Measurements from ENCODE around the gene GPATCH11.

GPATCH11 gene

GRCh38 chr2:37070931-37071330 lies 13.4 kb upstream of the GPATCH11 start:
- Histone ChIP-seq H3K27ac (ENCODE audit: low read depth in 2 of 2, low read length in 2 of 2) (no peak overlapping the region), H3K36me3 (ENCODE audit: control insufficient read depth in 2 of 2, insufficient read depth in 2 of 2, low read length in 2 of 2) (peaks cover 36 to 52% of the 10 kb centered on the region in 2 donors), H3K4me3 (ENCODE audit: low read length in 2 of 2) (no peak overlapping the region), H3K4me1 (ENCODE audit: control insufficient read depth in 2 of 2, insufficient read depth in 2 of 2, low read length in 2 of 2) (no peaks in the 10 kb centered on the region), H3K9me3 (ENCODE audit: control insufficient read depth in 2 of 2, low read length in 2 of 2) (no peaks in the 10 kb centered on the region), H3K9ac (ENCODE audit: low read depth in 1 of 2, low read length in 2 of 2) (no peak overlapping the region), H3K27me3 (ENCODE audit: control insufficient read depth in 2 of 2, insufficient read depth in 2 of 2, low read length in 2 of 2) (no peaks in the 10 kb centered on the region)

DNA sequence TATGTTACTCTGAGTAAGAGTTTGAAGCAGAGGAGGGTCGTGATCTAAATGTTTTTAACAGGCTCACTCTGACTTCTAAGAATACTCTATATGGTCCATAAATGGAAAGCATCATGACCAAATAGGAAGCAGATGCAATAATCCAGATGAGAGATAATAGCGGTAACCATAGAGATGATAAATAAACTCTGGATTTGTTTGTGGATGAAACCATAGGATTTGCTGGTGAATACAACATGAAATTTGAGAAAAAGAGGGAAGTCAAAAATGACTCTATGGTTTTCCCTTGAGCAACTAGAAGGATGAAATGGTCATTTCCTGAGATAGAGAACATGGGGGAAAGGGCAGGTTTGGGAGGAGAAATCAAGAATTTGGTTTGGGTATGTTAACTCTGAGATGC lies 4.1 kb upstream of the GPATCH11 start:
- Histone ChIP-seq H3K27me3 (ENCODE audit: control insufficient read depth in 2 of 2, insufficient read depth in 2 of 2, low read length in 2 of 2) (no peaks in the 10 kb centered on the region), H3K4me3 (ENCODE audit: low read length in 2 of 2) (no peak overlapping the region), H3K4me1 (ENCODE audit: control insufficient read depth in 2 of 2, insufficient read depth in 2 of 2, low read length in 2 of 2) (peaks cover 9 to 15% of the 10 kb centered on the region in 2 donors), H3K9me3 (ENCODE audit: control insufficient read depth in 2 of 2, low read length in 2 of 2) (no peaks in the 10 kb centered on the region), H3K27ac (ENCODE audit: low read depth in 2 of 2, low read length in 2 of 2) (no peak overlapping the region), H3K9ac (ENCODE audit: low read depth in 1 of 2, low read length in 2 of 2) (no peak overlapping the region), H3K36me3 (ENCODE audit: control insufficient read depth in 2 of 2, insufficient read depth in 2 of 2, low read length in 2 of 2) (peaks cover 20 to 23% of the 10 kb centered on the region in 2 donors)

DNA sequence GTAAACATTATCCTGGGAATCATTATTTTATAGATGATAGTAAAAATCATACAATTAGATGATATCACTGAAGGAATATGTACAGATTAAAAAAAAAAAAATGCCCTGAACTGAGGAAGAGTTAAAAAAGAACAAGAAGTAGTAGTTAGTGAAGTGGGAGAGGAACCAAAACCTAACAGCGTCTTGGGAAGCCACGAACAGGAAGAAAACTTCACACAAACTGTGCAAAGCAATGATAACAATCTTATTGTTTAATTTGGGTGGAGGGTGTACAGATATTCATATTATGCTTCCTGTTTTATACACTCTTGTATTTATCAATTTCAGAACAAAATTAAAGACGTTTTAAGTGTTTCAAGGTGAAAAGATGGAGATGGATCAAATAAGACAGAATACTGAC lies 3.6 kb upstream of the GPATCH11 start:
- peaks cover 9 to 15% of the 10 kb centered on the region in 2 donors for H3K4me1 ChIP-seq (ENCODE audit: control insufficient read depth in 2 of 2, insufficient read depth in 2 of 2, low read length in 2 of 2)
- no peaks in the 10 kb centered on the region for H3K9me3 ChIP-seq (ENCODE audit: control insufficient read depth in 2 of 2, low read length in 2 of 2)
- peak overlapping the region in 1 of 2 donors; percentile 22 for H3K4me3 ChIP-seq (ENCODE audit: low read length in 2 of 2)
- H3K27me3 ChIP-seq (ENCODE audit: control insufficient read depth in 2 of 2, insufficient read depth in 2 of 2, low read length in 2 of 2), result no peaks in the 10 kb centered on the region
- no peak overlapping the region for H3K27ac ChIP-seq (ENCODE audit: low read depth in 2 of 2, low read length in 2 of 2)
- peaks cover 17 to 20% of the 10 kb centered on the region in 2 donors for H3K36me3 ChIP-seq (ENCODE audit: control insufficient read depth in 2 of 2, insufficient read depth in 2 of 2, low read length in 2 of 2)
- no peak overlapping the region for H3K9ac ChIP-seq (ENCODE audit: low read depth in 1 of 2, low read length in 2 of 2)

DNA sequence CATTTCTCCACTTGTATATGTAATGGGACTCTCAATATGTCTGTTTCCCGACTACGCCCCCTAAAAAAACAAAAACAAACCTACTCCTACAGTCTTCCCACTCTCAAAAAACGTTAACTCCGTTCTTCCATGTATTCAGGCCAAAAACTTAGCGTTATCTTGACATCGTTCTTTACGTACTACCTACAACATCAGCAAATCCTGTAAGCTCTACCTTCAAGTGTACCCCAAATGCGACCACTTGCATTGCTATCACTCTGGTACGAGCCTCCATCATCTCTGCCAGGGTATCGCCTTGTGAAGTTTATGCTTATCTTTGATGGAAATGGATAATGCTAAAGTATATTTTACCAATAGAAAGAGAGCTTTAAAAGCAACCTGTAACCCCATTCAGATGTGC lies 479 bp downstream of the GPATCH11 start:
- H3K4me3 ChIP-seq (ENCODE audit: low read length in 2 of 2), result peak overlapping the region; percentile 98 to 100
- H3K9ac ChIP-seq (ENCODE audit: low read depth in 1 of 2, low read length in 2 of 2), result peak overlapping the region; percentile 78 to 93
- no peaks in the 10 kb centered on the region for H3K27me3 ChIP-seq (ENCODE audit: control insufficient read depth in 2 of 2, insufficient read depth in 2 of 2, low read length in 2 of 2)
- H3K4me1 ChIP-seq (ENCODE audit: control insufficient read depth in 2 of 2, insufficient read depth in 2 of 2, low read length in 2 of 2), result peaks cover 9 to 15% of the 10 kb centered on the region in 2 donors
- H3K9me3 ChIP-seq (ENCODE audit: control insufficient read depth in 2 of 2, low read length in 2 of 2), result no peaks in the 10 kb centered on the region
- H3K36me3 ChIP-seq (ENCODE audit: control insufficient read depth in 2 of 2, insufficient read depth in 2 of 2, low read length in 2 of 2), result peaks cover 6 to 9% of the 10 kb centered on the region in 2 donors
- H3K27ac ChIP-seq (ENCODE audit: low read depth in 2 of 2, low read length in 2 of 2), result peak overlapping the region; percentile 83 to 86

- Histone ChIP-seq H3K36me3 (ENCODE audit: control insufficient read depth in 2 of 2, insufficient read depth in 2 of 2, low read length in 2 of 2) (peaks cover 10 to 13% of the 10 kb centered on the region in 2 donors), H3K4me1 (ENCODE audit: control insufficient read depth in 2 of 2, insufficient read depth in 2 of 2, low read length in 2 of 2) (peaks cover 9 to 15% of the 10 kb centered on the region in 2 donors), H3K4me3 (ENCODE audit: low read length in 2 of 2) (no peak overlapping the region), H3K9me3 (ENCODE audit: control insufficient read depth in 2 of 2, low read length in 2 of 2) (no peaks in the 10 kb centered on the region), H3K27me3 (ENCODE audit: control insufficient read depth in 2 of 2, insufficient read depth in 2 of 2, low read length in 2 of 2) (no peaks in the 10 kb centered on the region), H3K9ac (ENCODE audit: low read depth in 1 of 2, low read length in 2 of 2) (no peak overlapping the region), H3K27ac (ENCODE audit: low read depth in 2 of 2, low read length in 2 of 2) (no peak overlapping the region)
Measured at GRCh38 chr2:37085731-37086147, 1.4 kb downstream of the GPATCH11 start.

GRCh38 chr2:37090019-37090477 lies 5.7 kb downstream of the GPATCH11 start:
- Histone ChIP-seq H3K4me3 (ENCODE audit: low read length in 2 of 2) (no peak overlapping the region), H3K27me3 (ENCODE audit: control insufficient read depth in 2 of 2, insufficient read depth in 2 of 2, low read length in 2 of 2) (no peaks in the 10 kb centered on the region), H3K9ac (ENCODE audit: low read depth in 1 of 2, low read length in 2 of 2) (no peak overlapping the region), H3K9me3 (ENCODE audit: control insufficient read depth in 2 of 2, low read length in 2 of 2) (no peaks in the 10 kb centered on the region), H3K4me1 (ENCODE audit: control insufficient read depth in 2 of 2, insufficient read depth in 2 of 2, low read length in 2 of 2) (peaks cover 2% of the 10 kb centered on the region in 2 donors), H3K27ac (ENCODE audit: low read depth in 2 of 2, low read length in 2 of 2) (no peak overlapping the region), H3K36me3 (ENCODE audit: control insufficient read depth in 2 of 2, insufficient read depth in 2 of 2, low read length in 2 of 2) (peaks cover 25 to 29% of the 10 kb centered on the region in 2 donors)

GRCh38 chr2:37091873-37092272 lies 7.6 kb downstream of the GPATCH11 start:
- Histone ChIP-seq H3K4me3 (ENCODE audit: low read length in 2 of 2) (peak overlapping the region in 1 of 2 donors; percentile 15), H3K9me3 (ENCODE audit: control insufficient read depth in 2 of 2, low read length in 2 of 2) (no peaks in the 10 kb centered on the region), H3K27ac (ENCODE audit: low read depth in 2 of 2, low read length in 2 of 2) (no peak overlapping the region), H3K36me3 (ENCODE audit: control insufficient read depth in 2 of 2, insufficient read depth in 2 of 2, low read length in 2 of 2) (peaks cover 27 to 40% of the 10 kb centered on the region in 2 donors), H3K27me3 (ENCODE audit: control insufficient read depth in 2 of 2, insufficient read depth in 2 of 2, low read length in 2 of 2) (no peaks in the 10 kb centered on the region), H3K4me1 (ENCODE audit: control insufficient read depth in 2 of 2, insufficient read depth in 2 of 2, low read length in 2 of 2) (no peaks in the 10 kb centered on the region), H3K9ac (ENCODE audit: low read depth in 1 of 2, low read length in 2 of 2) (no peak overlapping the region)

- Histone ChIP-seq H3K27ac (ENCODE audit: low read depth in 2 of 2, low read length in 2 of 2) (no peak overlapping the region), H3K9ac (ENCODE audit: low read depth in 1 of 2, low read length in 2 of 2) (no peak overlapping the region), H3K27me3 (ENCODE audit: control insufficient read depth in 2 of 2, insufficient read depth in 2 of 2, low read length in 2 of 2) (no peaks in the 10 kb centered on the region), H3K4me1 (ENCODE audit: control insufficient read depth in 2 of 2, insufficient read depth in 2 of 2, low read length in 2 of 2) (no peaks in the 10 kb centered on the region), H3K36me3 (ENCODE audit: control insufficient read depth in 2 of 2, insufficient read depth in 2 of 2, low read length in 2 of 2) (peaks cover 40 to 41% of the 10 kb centered on the region in 2 donors), H3K9me3 (ENCODE audit: control insufficient read depth in 2 of 2, low read length in 2 of 2) (no peaks in the 10 kb centered on the region), H3K4me3 (ENCODE audit: low read length in 2 of 2) (no peak overlapping the region)
Measured at GRCh38 chr2:37096568-37096967, 12.2 kb downstream of the GPATCH11 start.

GRCh38 chr2:37098416-37099118 lies 14.2 kb downstream of the GPATCH11 start:
- Histone ChIP-seq H3K9ac (ENCODE audit: low read depth in 1 of 2, low read length in 2 of 2) (no peak overlapping the region), H3K27ac (ENCODE audit: low read depth in 2 of 2, low read length in 2 of 2) (no peak overlapping the region), H3K36me3 (ENCODE audit: control insufficient read depth in 2 of 2, insufficient read depth in 2 of 2, low read length in 2 of 2) (peaks cover 41 to 52% of the 10 kb centered on the region in 2 donors), H3K4me3 (ENCODE audit: low read length in 2 of 2) (no peak overlapping the region), H3K4me1 (ENCODE audit: control insufficient read depth in 2 of 2, insufficient read depth in 2 of 2, low read length in 2 of 2) (no peaks in the 10 kb centered on the region), H3K9me3 (ENCODE audit: control insufficient read depth in 2 of 2, low read length in 2 of 2) (no peaks in the 10 kb centered on the region), H3K27me3 (ENCODE audit: control insufficient read depth in 2 of 2, insufficient read depth in 2 of 2, low read length in 2 of 2) (no peaks in the 10 kb centered on the region)

DNA sequence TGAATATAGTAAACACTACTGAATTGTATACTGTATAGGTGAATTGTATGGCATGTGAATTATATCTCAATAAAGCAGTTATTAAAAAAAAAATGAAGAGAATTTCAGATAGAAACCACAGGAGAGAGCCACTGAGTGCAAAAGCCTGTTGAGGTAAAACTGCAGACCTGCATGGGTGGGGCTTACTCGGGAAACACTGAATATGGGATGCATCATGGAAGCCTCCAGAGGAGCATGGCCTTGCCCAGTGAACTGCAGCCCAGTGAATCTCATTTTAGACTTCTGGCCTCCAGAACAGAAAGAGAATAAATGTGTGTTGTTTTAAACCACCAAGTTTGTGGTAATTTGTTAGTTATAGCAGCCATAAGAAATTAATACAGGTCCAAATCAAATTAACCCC lies 15.7 kb downstream of the GPATCH11 start:
- Histone ChIP-seq H3K4me1 (ENCODE audit: control insufficient read depth in 2 of 2, insufficient read depth in 2 of 2, low read length in 2 of 2) (no peaks in the 10 kb centered on the region), H3K9me3 (ENCODE audit: control insufficient read depth in 2 of 2, low read length in 2 of 2) (no peaks in the 10 kb centered on the region), H3K9ac (ENCODE audit: low read depth in 1 of 2, low read length in 2 of 2) (no peak overlapping the region), H3K27ac (ENCODE audit: low read depth in 2 of 2, low read length in 2 of 2) (no peak overlapping the region), H3K4me3 (ENCODE audit: low read length in 2 of 2) (no peak overlapping the region), H3K27me3 (ENCODE audit: control insufficient read depth in 2 of 2, insufficient read depth in 2 of 2, low read length in 2 of 2) (no peaks in the 10 kb centered on the region), H3K36me3 (ENCODE audit: control insufficient read depth in 2 of 2, insufficient read depth in 2 of 2, low read length in 2 of 2) (peaks cover 35 to 41% of the 10 kb centered on the region in 2 donors)

All from mucosa of rectum (tissue), 2 donors.